GM12874 (cell line): ENCODE measurements around the gene MUCL3.

Experiments
- CTCF ChIP-seq: IDR thresholded peaks from 2 replicates; pipeline ENCODE4 v1.5.1; 2011; ENCODE audit warnings: low read depth, mild to moderate bottlenecking, control low read depth, low read length, moderate library complexity; ENCODE audit not compliant: insufficient read depth

MUCL3 gene

DNA sequence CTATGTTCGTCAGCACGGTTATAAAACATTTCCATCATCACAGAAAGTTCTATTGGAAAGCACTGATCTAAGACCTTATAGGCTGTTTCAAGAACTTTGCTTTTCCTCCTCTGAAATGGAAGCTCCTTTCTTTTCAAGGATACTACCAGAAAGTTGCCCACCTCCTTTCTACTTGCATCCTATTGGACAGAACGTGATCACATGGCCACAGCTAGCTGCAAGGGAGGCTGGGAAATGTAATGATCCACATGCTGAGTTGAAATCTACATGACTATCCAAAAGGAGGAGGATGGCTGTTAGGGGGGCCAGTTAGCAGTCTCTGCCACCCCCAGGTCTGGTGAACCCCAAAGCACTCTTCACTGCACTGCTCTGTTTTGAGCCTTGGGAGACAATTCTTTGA lies 12.1 kb upstream of the MUCL3 start:
- TF ChIP-seq CTCF: no peak

DNA sequence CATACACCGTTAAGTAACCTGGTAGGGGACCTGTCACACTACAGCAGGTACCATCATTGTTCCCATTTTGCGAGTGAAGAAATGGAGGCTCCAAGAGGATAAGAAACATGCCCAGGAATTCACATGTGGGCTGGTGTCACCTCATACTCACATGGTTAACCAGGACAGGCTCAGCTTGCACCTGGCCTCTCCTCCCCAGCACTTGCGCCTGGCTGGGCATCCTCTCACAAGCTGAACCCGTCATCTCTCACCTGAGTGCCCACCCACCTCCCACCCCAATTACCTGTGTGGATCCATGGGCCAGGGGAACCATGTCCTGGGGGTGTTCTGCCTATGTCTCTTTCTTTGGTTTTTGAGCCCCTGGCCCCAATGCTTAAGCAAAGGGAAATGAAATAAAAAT lies 10.3 kb upstream of the MUCL3 start:
- no peak for TF ChIP-seq CTCF

DNA sequence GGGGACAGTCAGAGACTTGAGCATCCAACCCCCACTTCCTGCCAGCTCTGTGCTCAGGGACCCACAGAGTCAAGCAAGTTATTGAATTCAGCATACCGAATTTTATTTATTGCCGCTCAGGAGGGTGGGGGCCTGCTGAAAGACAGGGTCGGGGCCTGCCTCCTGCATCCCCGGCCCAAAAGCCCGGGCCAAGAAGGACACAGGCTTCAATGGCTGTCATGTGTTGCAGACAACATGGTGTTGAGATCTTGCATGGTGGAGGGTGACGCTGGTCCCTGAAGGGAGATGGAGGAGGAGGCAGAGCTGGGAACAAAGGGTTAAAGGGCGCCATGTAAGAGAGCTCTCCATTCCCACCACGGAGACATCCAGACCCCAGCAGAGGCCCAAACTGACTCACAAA lies 9.5 kb upstream of the MUCL3 start:
- no peak for TF ChIP-seq CTCF

- TF ChIP-seq CTCF: no peak
Observed at GRCh38 chr6:30931969-30932645, 8.7 kb upstream of the MUCL3 start, which contains the start of gene SFTA2. TSS of gene SFTA2 (minus strand) at chr6:30932170. CDS start at chr6:30932096, 74 bp downstream.

DNA sequence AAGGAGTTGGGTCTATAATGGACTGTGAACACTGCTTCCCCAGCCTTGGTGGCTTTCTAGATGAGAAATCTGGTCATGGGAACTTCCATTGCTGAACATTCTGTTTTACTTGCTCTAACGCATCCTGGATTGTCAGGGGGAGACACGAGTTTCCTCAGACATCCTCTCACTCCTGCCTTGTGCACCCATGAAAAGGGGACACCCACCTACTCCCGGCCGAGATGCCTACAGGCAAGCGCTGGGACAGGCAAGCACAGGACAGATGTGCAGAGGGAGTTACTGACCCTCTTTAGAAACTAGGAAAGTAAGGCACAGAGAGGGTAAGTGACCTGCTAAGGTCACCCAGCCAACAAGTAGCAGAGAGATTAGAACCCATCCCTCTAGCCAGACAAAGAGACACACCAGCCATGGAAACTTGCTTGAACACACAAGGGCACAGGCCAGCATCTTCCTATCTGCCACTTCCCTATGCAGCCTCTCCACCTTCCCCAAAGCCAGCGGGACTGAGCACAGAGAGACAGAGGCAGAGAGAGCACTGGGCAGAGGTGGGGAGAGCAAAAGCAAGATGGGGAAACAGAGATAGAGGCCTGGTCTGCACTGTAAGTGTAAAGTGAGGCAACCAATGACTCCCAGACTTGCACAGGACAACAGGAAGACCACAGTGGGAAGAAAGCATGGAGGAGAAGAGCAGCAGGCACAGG lies 8.0 kb upstream of the MUCL3 start:
- TF ChIP-seq CTCF: no peak

- TF ChIP-seq CTCF: no peak
Observed at GRCh38 chr6:30935018-30935417, 5.8 kb upstream of the MUCL3 start.

DNA sequence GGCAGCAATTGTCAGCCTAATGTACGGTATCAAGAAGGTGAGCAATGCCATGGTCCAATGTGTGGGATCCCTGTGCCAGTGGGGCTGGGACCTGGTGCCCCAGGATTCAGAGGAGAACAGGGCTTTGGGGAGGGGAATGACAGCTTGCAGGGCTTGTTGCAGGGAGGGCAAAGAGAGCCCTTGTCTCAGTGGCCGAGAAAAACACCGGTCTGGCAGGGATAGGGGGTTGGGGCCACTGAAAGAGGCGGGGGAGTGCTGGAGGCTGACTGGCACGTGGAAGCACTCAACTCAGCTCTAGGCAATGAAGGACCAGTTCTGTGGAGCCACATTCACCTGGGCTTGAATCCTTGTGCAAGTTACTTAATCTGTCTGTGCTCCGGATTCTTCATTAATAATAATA lies 3.5 kb upstream of the MUCL3 start:
- TF ChIP-seq CTCF: no peak
